G401.6 (cell line): ENCODE data around the gene B9D1.

Experiments
- FAIRE-seq: peaks from 2 replicates; lab custom pipeline; 2012; peaks lifted over from hg19 to GRCh38; lab: Jason Lieb, UNC

B9D1 gene

DNA sequence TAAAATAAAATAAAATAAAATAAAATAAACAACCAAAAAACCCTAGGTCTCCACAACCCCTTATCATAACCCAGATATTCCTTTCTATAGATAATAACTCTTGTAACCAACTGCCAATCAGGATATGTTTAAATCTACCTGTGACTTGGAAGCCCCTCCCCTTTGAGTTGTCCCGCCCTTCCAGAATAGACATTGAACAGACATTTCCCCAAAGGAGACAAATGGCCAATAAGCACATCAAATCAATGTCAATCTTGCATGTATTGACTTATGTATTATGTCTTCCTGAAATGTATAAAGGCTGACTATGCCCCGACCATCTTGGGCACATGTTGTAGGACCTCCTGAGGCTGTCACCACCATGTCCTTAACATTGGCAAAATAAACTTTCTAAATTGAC lies 14.3 kb upstream of the B9D1 start:
- no peak for FAIRE-seq

DNA sequence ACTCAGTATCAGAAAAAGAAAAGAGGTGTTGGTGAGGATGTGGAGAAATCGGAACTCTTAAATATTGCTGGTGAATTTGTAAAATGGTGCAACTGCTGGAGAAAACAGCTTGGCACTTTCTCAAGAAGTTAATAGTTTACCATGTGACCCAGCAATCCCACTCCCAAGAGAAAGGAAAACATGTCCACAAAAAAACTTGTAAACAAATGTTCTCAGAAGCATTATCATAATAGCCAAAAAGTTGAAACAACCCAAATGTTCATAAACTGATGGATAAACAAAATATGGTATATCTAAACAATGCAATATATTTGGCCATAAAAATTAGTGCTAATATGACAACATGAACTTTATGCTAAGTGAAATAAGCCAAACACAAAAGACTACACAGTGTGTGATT lies 13.2 kb upstream of the B9D1 start:
- no peak for FAIRE-seq

GRCh38 chr17:19374136-19374535 lies 11.6 kb upstream of the B9D1 start:
- no peak for FAIRE-seq

DNA sequence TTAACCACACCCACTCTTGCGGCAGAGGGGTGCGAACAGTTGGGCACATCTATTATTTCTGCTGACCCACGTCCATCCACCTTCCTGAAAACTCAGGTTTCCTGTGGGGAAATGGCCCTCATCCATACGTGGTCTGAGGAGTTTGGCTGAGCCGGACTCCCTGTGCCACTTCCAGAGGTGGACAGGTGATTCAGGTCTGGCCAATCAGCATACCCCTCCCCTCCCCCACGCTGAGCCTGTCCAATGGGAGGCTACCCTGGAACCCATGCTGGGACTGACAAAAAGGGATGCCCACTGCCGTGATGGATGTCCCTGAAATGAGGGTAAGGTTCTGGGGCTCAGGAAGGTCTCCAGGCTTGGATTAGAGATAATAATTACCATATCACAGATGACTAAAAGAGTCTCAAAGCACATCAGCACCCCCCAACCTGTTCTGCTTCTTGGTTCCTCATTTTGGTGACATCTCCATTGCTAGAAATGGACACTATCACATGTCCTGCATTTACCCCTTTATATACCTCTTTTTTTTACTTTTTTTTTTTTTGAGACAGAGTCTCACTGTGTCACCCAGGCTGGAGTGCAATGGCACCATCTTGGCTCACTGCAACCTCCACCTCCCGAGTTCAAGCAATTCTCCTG lies 10.5 kb upstream of the B9D1 start:
- FAIRE-seq = no peak

DNA sequence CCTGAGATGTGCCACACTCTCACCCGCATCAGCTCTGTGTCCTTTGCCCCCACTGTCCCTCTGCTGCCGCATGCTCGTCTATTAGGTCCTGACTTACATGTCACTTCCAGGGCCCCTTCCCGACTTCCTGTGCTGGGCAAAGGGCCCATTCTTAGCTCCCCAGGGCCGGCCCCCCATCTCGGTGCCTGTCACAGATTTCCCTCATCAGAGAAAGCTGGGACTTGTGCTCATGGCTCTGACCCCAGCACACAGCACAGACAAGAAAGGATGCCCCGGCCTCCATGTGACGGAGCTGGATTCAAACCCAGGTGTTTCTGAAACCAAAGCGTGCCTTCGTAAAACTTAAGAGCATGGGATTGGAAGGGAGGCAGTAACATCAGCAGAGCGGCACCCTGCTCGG lies 9.9 kb upstream of the B9D1 start:
- FAIRE-seq = no peak

GRCh38 chr17:19372011-19372370 lies 9.5 kb upstream of the B9D1 start:
- FAIRE-seq = no peak

GRCh38 chr17:19371259-19372010 lies 8.9 kb upstream of the B9D1 start:
- FAIRE-seq = no peak

DNA sequence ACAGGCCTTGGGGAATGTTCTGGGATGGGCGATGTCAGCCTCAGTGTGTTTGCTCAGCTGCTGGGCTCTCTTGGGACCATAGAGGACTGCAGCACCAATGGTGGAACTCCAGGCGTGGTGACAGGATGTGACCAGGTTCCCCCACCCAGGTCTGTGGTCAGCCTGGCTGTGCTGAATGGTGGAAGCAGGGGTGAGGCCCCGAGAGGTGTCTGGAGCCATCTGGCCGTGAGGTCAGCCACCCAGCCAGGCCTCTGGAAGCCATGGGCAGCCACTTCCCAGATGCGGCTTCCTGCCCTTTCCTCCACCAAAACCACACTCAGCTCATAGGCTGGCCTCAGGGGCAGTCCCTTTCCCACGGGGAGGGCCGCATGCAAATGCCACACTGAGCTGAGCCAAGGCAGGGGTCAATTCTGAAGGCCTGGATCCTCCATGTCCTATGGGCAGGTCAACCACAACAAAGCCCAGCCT lies 8.0 kb upstream of the B9D1 start:
- no peak for FAIRE-seq

DNA sequence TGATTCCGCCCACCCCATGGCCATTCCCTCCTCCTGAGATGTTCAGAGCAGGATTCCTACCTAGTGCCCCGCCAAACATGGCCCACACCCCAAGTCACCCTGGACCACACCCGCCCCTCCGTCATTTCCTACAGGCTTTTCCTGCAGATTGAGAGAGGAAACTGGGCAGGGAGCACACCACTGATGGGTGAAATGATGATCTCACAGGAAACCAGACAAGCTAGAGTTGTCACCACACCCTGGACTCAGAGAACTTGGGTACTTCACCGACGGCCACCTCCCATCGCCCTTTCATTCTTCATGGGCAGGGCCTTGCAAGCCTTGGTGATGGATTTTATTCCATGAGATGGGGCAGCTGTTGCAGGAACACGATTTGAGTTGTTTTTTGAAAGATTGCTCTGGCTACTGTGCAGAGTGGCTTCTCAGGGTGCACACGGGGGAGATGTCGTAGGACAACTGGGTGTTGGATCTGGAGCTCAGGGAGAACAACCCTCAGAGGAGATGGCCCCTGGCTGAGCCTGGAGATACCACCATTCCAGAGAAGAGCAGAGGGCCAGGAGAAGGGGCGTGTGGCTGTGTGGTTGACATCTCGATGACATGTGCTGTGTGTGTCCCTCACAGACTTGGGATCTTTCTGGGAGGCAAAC lies 7.4 kb upstream of the B9D1 start:
- FAIRE-seq = no peak

DNA sequence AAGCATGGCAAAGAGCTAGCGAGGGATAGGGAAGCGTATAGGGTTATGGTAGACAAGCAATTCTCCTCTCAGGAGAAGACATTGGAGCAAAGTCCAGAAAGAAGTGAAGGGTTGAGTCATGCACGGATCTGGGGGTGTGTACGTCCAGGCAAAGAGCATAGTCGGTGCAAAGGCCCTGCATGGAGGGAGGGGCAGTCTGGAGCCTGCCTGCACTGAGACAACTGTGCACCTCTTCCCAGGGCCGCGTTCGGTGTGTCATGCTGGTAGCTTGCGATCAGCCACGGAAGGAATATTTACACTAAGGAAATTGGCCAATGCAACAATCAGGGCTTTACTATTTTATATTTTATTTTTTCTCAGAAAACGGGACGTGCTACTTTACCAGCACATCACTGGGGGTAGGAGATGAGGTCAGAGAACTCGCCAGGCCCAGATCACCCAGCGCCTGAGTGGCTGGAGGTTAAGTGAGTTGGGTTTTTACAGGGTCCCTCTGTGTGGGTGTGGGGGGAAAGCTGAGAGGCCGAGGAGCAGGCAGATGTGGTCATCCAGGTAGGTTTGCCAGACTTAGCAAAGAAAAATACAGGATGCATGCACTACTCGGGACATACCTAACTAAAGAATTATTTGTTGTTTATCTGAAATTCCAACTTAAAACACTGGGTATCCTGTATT lies 6.7 kb upstream of the B9D1 start:
- no peak for FAIRE-seq

- FAIRE-seq = no peak
These were observed 5.7 kb upstream of the B9D1 start for GRCh38 chr17:19368229-19368628.

- no peak for FAIRE-seq
These were observed 4.1 kb upstream of the B9D1 start for GRCh38 chr17:19366637-19366972.

DNA sequence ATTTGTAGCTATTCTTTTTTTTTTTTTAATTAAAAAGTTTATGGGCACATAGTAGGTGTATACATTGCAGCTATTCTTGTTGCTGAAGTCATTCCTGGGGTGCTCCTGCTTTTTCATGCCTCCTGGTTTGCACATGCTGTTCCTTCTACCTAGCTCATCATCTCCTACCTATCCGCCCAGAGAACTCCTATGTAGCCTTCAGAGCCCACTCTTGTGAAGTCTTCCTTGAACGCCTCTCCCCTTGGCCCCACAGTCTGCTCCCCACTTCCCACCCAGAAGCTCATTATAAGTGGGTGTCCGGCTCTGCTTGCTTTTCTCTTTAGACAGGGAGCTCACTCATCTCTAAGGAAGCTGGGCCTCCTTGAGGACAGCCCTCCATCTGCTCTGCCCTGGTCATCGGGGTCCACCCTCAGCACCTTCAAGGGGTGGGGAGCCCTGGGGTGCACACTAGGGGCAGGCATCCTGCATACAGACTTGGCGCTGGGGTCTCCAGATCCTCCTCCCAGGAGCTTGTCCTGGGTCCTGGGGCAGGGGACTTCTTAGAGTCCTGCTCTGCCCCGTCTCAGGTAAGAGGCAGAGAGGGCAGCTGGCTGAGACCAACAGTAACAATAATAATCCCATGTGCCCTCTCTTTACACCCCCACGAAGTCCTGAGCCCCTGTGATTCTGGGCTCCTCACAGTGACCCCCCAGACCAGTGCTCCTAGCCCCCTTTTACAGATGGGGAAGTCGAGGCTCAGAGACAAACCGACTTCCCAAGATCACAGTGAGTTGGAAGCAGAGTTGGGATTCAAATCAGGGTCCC lies 3.5 kb upstream of the B9D1 start:
- FAIRE-seq = no peak

DNA sequence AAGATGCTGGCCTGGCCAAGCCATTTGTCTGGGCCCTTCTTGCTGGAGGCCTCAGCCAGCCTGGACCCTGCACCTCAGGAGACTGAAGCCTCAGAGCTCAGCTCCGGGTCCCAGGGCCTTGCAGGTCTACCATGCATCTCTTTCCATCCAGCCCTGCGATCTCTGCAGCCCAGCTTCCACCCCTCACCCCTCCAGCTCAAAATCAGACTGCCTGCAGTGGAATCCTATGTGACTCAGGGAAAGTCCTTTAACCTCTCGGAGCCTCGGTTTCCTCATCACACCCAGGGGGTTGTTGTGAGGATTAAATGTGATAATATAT lies 2.9 kb upstream of the B9D1 start:
- FAIRE-seq = no peak

- no peak for FAIRE-seq
These were observed 2.4 kb upstream of the B9D1 start for GRCh38 chr17:19364699-19365498.

DNA sequence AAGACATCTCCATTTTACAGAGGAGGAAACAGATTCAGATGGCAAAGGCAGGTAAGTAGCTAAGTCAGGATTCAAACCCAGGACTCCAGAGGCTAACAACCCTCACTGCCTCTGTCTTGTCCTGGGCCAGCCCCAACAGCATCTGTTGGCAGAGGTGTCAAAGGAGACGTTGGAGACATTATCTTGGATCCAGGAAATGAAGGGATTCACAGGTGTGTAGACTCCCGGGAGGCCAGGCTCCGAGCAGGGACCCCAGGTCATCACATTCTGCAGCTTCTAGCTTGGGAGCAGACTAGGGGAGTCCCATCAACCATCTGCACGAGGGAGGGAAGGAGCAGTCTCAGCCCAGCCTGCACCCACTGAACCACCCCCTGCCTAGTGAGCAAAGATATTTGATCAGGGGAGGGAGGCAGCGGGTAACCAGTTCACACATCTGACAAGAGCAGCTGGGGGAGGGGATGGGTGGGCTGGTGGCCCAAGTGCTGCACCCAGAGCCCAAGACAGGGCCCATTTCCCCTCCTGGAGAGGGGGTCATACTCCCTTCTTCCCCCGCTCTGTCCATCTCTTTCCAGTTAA lies 1.0 kb upstream of the B9D1 start:
- FAIRE-seq = no peak

DNA sequence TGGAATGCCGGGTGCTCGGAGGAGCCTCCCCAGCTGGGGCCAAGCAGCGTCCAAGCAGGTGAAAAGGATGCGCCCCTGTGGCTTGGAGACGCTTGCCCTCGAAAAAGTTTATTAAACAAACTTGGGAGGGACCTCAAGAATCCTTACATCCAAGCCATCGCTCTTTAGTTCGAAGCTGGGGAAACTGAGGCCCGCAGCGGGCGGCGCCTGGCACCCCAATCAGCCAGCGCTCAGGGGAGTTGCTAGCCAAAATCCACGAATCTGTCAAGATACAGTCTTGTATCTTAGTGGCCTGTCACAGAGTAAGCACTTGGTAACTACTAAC lies 553 bp upstream of the B9D1 start:
- FAIRE-seq = no peak

DNA sequence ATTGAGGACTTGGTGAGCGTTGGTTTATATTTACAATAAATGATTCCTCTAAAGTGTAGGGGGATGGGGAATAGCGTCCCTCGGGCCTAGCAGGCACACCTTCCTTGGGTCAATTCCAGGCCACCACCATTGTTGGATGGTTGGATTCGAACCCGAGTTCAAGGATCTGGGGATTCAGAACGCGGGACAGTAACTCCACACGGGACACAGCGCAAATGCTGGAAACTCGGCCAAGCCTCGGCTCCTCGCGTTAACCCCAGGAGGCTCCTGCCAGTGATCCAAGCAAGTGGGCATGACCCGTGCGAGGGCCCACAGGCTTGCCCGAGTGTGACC lies 613 bp downstream of the B9D1 start:
- no peak for FAIRE-seq

DNA sequence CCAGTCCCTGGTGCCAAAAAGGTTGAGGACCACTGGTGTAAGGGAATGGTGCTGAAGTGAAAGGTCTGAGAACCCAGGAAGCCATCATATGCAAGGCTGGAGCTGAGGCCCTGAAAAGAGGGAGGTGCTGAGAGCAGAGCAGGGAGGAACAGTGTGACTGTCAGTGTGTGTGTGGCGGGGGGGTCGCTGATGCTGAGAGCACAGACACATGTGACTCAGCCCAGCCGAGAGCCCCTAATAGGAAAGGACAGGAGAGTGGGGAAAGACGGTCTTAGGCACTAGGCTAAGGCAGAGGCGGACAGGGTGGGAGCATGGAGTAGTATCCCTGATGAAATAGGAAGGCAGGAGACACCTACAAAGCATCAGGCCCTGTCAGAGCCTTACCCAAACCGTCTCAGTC lies 1.2 kb downstream of the B9D1 start:
- FAIRE-seq = no peak

DNA sequence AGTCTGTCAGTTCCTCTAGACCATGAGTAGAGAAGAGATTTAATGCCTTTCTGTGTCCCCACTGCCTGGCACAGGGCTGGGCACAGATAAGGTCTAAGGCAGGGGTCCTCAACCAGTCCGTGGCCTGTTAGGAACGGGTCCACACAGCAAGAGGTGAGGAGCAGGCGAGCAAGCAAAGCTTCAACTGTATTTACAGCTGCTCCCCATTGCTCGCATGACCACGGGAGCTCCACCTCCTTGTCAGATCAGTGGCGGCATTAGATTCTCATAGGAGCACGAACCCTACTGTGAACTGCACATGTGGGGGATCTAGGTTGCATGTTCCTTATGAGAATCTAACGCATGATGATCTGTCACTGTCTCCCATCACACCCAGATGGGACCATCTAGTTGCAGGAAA lies 1.8 kb downstream of the B9D1 start:
- FAIRE-seq = no peak

GRCh38 chr17:19359856-19360255 lies 2.7 kb downstream of the B9D1 start:
- FAIRE-seq = no peak

DNA sequence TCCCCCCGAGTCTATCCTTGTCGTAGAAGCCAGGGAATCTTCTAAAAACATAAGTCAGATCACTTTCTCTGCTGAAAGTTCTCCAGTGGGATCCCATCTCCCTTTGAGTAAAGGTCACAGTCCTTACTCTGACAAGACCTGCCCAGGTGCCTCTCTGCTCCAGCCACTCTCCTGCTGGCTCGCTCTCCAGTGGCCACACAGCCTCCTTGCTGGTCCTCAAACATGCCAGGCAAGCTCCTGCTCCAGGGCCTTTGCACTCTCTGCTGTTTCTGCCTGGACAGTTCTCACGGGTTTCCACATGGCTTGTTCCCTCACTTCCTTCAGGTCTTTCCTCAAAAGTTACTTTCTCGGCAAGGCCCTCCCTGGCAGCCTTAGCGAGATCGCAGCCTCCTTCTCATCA lies 3.4 kb downstream of the B9D1 start:
- FAIRE-seq = no peak
